B cell (primary cell): ENCODE data around the gene ARHGEF4.

Experiments used
- EZH2 ChIP-seq: IDR thresholded peaks from 2 replicates; pipeline ENCODE4 v1.6.1; 2012; ENCODE audit warnings: borderline replicate concordance, low read depth, mild to moderate bottlenecking, moderate library complexity, low read length; ENCODE audit not compliant: insufficient read depth, poor library complexity, severe bottlenecking
- TF ChIP-seq, protein P1 (sequence below): fragments of 200-600 bp; IDR thresholded peaks from one replicate; pipeline ENCODE4 v1.8.0; 2022; ENCODE audit warnings: antibody characterized with exemption, mild to moderate bottlenecking

DNA sequence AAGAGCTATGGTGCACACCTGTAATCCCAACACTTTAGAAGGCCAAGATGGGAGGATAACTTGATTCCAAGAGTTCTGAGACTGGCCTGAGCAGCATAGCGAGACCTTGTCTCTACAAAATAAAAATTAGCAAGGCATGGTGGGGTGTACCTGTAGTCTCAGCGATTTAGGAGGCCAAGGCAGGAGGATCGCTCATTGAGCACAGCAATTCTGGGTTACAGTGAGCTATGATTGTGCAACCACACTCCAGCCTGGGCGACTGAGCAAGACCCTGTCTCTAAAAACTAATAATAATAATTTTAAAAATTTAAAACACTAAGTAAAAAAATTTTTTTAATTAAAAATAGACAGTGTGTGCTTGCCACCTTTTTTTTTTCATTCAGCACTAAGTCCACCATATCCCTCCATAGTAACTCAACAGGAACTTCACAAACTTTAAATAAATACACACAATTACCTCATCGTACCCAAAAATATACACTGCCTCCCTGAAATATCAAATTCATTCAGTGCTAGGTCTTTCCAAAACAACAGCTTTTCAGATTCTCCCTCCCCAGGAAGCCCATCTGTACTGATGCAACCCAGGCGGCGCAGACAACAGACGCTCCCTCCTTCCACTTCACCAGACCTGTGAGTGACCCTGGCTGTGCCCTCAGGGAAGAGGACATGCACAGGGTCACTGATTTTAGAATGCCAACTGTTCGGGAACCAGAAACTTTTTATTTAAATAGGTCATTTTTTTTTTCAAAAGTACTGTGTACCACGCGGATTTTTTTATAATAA is 227.0 kb downstream of the ARHGEF4 start:
- TF ChIP-seq, protein P1, sequence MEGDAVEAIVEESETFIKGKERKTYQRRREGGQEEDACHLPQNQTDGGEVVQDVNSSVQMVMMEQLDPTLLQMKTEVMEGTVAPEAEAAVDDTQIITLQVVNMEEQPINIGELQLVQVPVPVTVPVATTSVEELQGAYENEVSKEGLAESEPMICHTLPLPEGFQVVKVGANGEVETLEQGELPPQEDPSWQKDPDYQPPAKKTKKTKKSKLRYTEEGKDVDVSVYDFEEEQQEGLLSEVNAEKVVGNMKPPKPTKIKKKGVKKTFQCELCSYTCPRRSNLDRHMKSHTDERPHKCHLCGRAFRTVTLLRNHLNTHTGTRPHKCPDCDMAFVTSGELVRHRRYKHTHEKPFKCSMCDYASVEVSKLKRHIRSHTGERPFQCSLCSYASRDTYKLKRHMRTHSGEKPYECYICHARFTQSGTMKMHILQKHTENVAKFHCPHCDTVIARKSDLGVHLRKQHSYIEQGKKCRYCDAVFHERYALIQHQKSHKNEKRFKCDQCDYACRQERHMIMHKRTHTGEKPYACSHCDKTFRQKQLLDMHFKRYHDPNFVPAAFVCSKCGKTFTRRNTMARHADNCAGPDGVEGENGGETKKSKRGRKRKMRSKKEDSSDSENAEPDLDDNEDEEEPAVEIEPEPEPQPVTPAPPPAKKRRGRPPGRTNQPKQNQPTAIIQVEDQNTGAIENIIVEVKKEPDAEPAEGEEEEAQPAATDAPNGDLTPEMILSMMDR, result no peak
- no peak for TF ChIP-seq EZH2
